ENCODE results near the gene ZC3H18.

Gene ZC3H18

DNA sequence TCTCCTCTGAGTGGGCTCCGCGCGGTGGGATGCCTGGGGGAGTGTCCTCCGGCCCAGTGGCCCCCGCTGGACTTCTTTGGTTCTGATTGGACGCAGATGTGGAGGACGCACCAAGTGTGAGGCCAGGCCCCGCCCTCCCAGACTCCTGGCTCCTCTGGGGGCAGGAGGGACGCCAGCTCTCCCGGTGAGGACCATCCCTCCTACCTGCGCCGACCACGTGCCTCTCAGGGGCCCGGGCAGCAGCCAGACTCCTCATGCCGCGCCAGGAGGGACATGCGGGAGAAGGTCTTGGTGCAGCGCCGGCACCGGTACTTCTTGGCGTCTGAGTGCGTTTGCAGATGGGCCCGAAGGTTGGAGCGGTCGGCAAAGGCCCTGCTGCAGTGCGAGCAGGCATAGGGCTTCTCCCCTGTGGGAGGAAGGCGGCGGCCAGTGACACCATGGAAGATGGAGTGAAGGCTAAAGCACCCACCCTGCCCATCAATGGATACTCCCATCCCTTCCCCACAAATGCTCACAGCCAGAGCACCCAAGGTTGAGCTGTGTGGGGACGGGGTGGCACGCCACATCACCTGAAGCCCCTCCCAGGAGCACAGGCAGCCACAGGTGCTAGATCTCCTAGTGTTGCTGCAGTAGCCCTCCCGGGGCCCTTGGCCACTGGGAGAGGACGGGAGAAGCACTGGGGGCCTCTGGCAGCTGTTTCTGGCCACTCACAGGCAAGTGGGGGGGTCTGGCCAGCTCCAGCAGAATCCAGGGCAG lies 108.2 kb downstream of the ZC3H18 start:
- peak in 2 of 14 donors; percentile 23 to 45 for DNase-seq

DNA sequence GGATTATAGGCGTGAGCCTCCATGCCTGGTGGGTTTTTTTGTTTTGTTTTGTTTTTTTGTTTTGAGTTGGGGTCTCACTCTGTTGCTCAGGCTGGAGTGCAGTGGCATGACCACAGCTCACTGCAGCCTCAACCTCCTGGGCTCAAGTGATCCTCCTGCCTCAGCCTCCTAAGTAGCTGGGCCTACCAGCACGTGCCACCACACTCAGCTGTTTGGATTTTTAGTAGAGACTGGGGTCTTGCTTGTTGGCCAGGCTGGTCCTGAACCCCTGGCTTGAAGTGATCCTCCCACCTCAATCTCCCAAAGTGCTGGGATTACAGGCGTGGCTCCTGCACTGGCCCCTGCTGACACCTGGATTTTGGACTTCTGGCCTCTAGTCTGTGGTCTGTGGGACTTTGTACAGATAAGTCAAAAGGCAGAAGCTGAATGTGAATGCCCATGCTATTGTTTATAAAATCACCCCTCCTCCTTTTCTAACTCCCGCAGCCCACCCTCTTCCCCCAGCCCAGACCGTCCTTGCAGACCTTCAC lies 110.4 kb downstream of the ZC3H18 start:
- DNase-seq, result no peak

DNA sequence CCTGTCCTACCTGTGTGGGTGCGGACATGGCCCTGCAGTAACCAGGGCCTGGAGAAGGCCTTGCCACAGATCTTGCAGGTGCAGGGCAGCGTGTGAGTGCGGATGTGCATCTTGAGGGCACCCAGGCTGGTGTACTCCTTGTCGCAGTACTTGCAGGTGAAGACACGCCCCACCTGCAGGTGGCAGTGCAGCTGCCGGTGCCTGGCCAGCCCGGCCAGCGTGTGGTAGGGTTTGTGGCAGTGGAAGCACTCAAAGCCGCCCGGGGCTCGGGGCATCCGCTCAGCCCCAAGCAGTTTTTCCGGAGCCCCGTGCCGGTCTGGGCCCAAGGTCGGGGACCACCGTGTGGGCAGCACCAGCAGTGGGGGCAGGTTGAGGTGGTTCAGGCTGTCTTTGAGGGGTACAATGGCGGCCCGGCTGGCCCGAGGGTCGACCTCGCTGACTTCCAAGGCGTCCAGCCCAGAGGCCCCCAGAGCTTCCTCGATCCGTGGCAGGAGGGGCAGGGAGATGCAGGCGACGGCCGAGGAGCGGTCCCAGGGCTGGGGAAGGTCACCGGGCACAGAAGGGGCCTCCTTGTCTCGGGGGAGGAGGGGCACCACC lies 111.0 kb downstream of the ZC3H18 start:
- peak in 1 of 14 donors; percentile 24 for DNase-seq

All from C1 segment of cervical spinal cord (tissue), 14 donors.